Osteocyte (in vitro differentiated cells): ENCODE results near the gene SLC4A9. TPM values are rescaled to one million over a fixed set of nuclear protein-coding genes. Genes with fewer than 3 reads are reported as not detected.

ENCODE experiments used
- DNase-seq: peaks from one replicate; pipeline ENCODE4 v3.0.0; 2021; ENCODE audit warnings: mixed read lengths; ENCODE audit not compliant: unreplicated experiment; ENCODE audit errors: extremely low spot score
- H3K27ac Mint-ChIP-seq: one replicate; pipeline ENCODE4 v1.8.0; 2021; ENCODE audit warnings: mild to moderate bottlenecking, mixed read lengths; ENCODE audit not compliant: unreplicated experiment
- H3K27me3 Mint-ChIP-seq: one replicate; pipeline ENCODE4 v1.8.0; 2021; ENCODE audit warnings: mixed read lengths; ENCODE audit not compliant: unreplicated experiment
- H3K36me3 Mint-ChIP-seq: one replicate; pipeline ENCODE4 v1.8.0; 2021; ENCODE audit warnings: mixed read lengths; ENCODE audit not compliant: unreplicated experiment
- H3K4me1 Mint-ChIP-seq: one replicate; pipeline ENCODE4 v1.8.0; 2021; ENCODE audit warnings: mixed read lengths; ENCODE audit not compliant: unreplicated experiment
- H3K4me3 Mint-ChIP-seq: one replicate; pipeline ENCODE4 v1.8.0; 2021; ENCODE audit warnings: mild to moderate bottlenecking, moderate library complexity, mixed read lengths; ENCODE audit not compliant: unreplicated experiment
- H3K9me3 Mint-ChIP-seq: one replicate; pipeline ENCODE4 v1.8.0; 2021; ENCODE audit warnings: mixed read lengths; ENCODE audit not compliant: unreplicated experiment
- CTCF ChIP-seq: fragments of 200-600 bp; sonication (generic); IDR thresholded peaks from 2 replicates; pipeline ENCODE4 v1.5.0; 2021; ENCODE audit warnings: antibody characterized with exemption, mild to moderate bottlenecking, moderate library complexity
- total RNA-seq: library from RNA; stranded (reverse); gene quantifications from 2 replicates; pipeline ENCODE4 v1.2.1, GENCODE V29; 2021

Gene SLC4A9
- total RNA-seq, 1 donor from 2014 or later, result not detected

- Mint-ChIP-seq H3K27me3 (no peaks in the 10 kb centered on the region), H3K9me3 (no peaks in the 10 kb centered on the region), H3K36me3 (peaks cover 2% of the 10 kb centered on the region), H3K27ac (no peak overlapping the region), H3K4me1 (no peaks in the 10 kb centered on the region), H3K4me3 (no peak overlapping the region)
- no peak for TF ChIP-seq CTCF
- peak; percentile 15 for DNase-seq
Observed at GRCh38 chr5:140388052-140388451, 28.1 kb downstream of the SLC4A9 start.

GRCh38 chr5:140391312-140391711 is 31.3 kb downstream of the SLC4A9 start:
- DNase-seq, result no peak
- Mint-ChIP-seq H3K27ac (no peak overlapping the region), H3K4me1 (no peaks in the 10 kb centered on the region), H3K9me3 (no peaks in the 10 kb centered on the region), H3K27me3 (no peaks in the 10 kb centered on the region), H3K4me3 (no peak overlapping the region), H3K36me3 (peaks cover 2% of the 10 kb centered on the region)
- TF ChIP-seq CTCF, result no peak

GRCh38 chr5:140391732-140392131 is 31.7 kb downstream of the SLC4A9 start:
- Mint-ChIP-seq H3K9me3 (no peaks in the 10 kb centered on the region), H3K4me3 (no peak overlapping the region), H3K36me3 (peaks cover 2% of the 10 kb centered on the region), H3K27ac (no peak overlapping the region), H3K27me3 (no peaks in the 10 kb centered on the region), H3K4me1 (no peaks in the 10 kb centered on the region)
- peak; percentile 44 for DNase-seq
- no peak for TF ChIP-seq CTCF

- Mint-ChIP-seq H3K4me1 (no peaks in the 10 kb centered on the region), H3K4me3 (no peak overlapping the region), H3K27me3 (no peaks in the 10 kb centered on the region), H3K36me3 (peaks cover 2% of the 10 kb centered on the region), H3K9me3 (no peaks in the 10 kb centered on the region), H3K27ac (no peak overlapping the region)
- TF ChIP-seq CTCF, result no peak
- DNase-seq, result no peak
Observed at GRCh38 chr5:140393738-140394137, 33.7 kb downstream of the SLC4A9 start.

- H3K4me3 Mint-ChIP-seq, result no peak overlapping the region
- H3K36me3 Mint-ChIP-seq, result no peaks in the 10 kb centered on the region
- DNase-seq, result no peak
- no peaks in the 10 kb centered on the region for H3K9me3 Mint-ChIP-seq
- no peak overlapping the region for H3K27ac Mint-ChIP-seq
- peaks cover 14% of the 10 kb centered on the region for H3K4me1 Mint-ChIP-seq
- no peaks in the 10 kb centered on the region for H3K27me3 Mint-ChIP-seq
- TF ChIP-seq CTCF, result no peak
Observed at GRCh38 chr5:140398379-140398811, 38.4 kb downstream of the SLC4A9 start.
